Panc1 (cell line): ENCODE measurements around the gene MEGF11. TPM values are rescaled to one million over a fixed set of nuclear protein-coding genes. Genes with fewer than 3 reads are reported as not detected.

Experiments
- ATAC-seq: fragments of 200-7000 bp; cut with Tn5 transposase; 2 replicates; pipeline ENCODE4 v1.9.1; 2020; ENCODE audit warnings: mild to moderate bottlenecking, moderate library complexity
- BruUV-seq: library from RNA; stranded (reverse); fragments of 400-500 nt; replicated peaks from 2 replicates; lab custom pipeline; 2021; lab: Mats Ljungman, UMichigan
- CTCF ChIA-PET: fragments of 300-600 bp; sonication (Branson Sonifier 250); formaldehyde crosslinking; loops from one replicate; lab custom pipeline; 2022; ENCODE audit warnings: antibody characterized with exemption; lab: Charles Lee
- POLR2A ChIA-PET: fragments of 300-600 bp; sonication (Branson Sonifier 250); formaldehyde crosslinking; loops from one replicate; lab custom pipeline; 2022; ENCODE audit warnings: antibody characterized with exemption; lab: Charles Lee
- DNase-seq: peaks from one replicate; pipeline ENCODE4 v3.0.0-alpha.2; 2010; ENCODE audit warnings: low read depth, low spot score
- H3K27ac ChIP-seq: 2 replicates; pipeline ENCODE4 v1.5.1; 2011; ENCODE audit warnings: mild to moderate bottlenecking, low read length, inconsistent platforms
- H3K27me3 ChIP-seq: fragments of 200-500 bp; sonication (Bioruptor generic); 2 replicates; pipeline ENCODE4 v1.6.0; 2014; ENCODE audit warnings: low read length, inconsistent platforms; ENCODE audit not compliant: control insufficient read depth, insufficient read depth
- H3K36me3 ChIP-seq: fragments of 200-500 bp; sonication (Bioruptor generic); 2 replicates; pipeline ENCODE4 v1.5.1; 2014; ENCODE audit warnings: inconsistent platforms, mild to moderate bottlenecking, low read length, moderate library complexity; ENCODE audit not compliant: control insufficient read depth, insufficient read depth
- H3K4me1 ChIP-seq: 2 replicates; pipeline ENCODE4 v1.5.1; 2011; ENCODE audit warnings: inconsistent platforms, mild to moderate bottlenecking, low read length, moderate library complexity; ENCODE audit not compliant: control insufficient read depth, insufficient read depth
- H3K4me3 ChIP-seq, 2 experiments: 2 replicates each; pipeline ENCODE4 v1.5.1; 2011 to 2012; ENCODE audit warnings: low read depth in 2 of 2, low read length in 2 of 2, mild to moderate bottlenecking in 2 of 2, inconsistent platforms in 1 of 2, moderate library complexity in 1 of 2
- H3K9me3 ChIP-seq: fragments of 200-500 bp; sonication (Bioruptor generic); 2 replicates; pipeline ENCODE4 v1.5.1; 2014; ENCODE audit warnings: low read depth, mild to moderate bottlenecking, inconsistent platforms, low read length, moderate library complexity; ENCODE audit not compliant: control insufficient read depth, insufficient read depth
- CTCF ChIP-seq: fragments of 450-650 bp; IDR thresholded peaks from 2 replicates; pipeline ENCODE4 v1.5.1; 2017; ENCODE audit warnings: mild to moderate bottlenecking
- POLR2AphosphoS5 ChIP-seq: IDR thresholded peaks from 2 replicates; pipeline ENCODE4 v1.6.1; 2012; ENCODE audit warnings: mild to moderate bottlenecking, low read depth, low read length, moderate library complexity
- REST ChIP-seq, 2 experiments: IDR thresholded peaks; 2 replicates each; pipeline ENCODE4 v1.6.1; 2011 to 2012; ENCODE audit warnings: low read depth in 2 of 2, control low read depth in 1 of 2, low read length in 1 of 2, mild to moderate bottlenecking in 1 of 2, moderate library complexity in 1 of 2; ENCODE audit not compliant: insufficient read depth in 1 of 2
- SIN3A ChIP-seq: IDR thresholded peaks from 2 replicates; pipeline ENCODE4 v1.6.1; 2012; ENCODE audit warnings: low read depth, mild to moderate bottlenecking, low read length, moderate library complexity, borderline replicate concordance; ENCODE audit not compliant: insufficient read depth
- in situ Hi-C: cut with HindIII; loops from 2 replicates; pipeline ENCODE4 v1.10.0; 2016; ENCODE audit warnings: low sequenced_read_pairs, low pct_unique_long_range_greater_than_20kb
- intact Hi-C: fragments of 100-400 bp; cut with micrococcal nuclease; formaldehyde crosslinking; loops from one replicate; pipeline ENCODE4 v1.10.0; 2022; ENCODE audit not compliant: unreplicated experiment
- total RNA-seq: library from RNA; stranded (reverse); gene quantifications from one replicate; pipeline ENCODE4 v1.2.1, GENCODE V29; 2021; ENCODE audit not compliant: unreplicated experiment

The MEGF11 gene
- total RNA-seq, 1 experiment from 2014 or later, result 0.95 TPM

GRCh38 chr15:65916664-65917406 is 336.7 kb downstream of the MEGF11 start:
- DNase-seq (peak; percentile 13), ATAC-seq (peak; percentile 88)
- Histone ChIP-seq H3K36me3 (no peaks in the 10 kb centered on the region), H3K9me3 (no peaks in the 10 kb centered on the region), H3K27me3 (no peaks in the 10 kb centered on the region), H3K27ac (no peak overlapping the region), H3K4me1 (no peaks in the 10 kb centered on the region), H3K4me3 (no peak overlapping the region)
- BruUV-seq, result no TSS peak
- intact Hi-C loops, result no loop called here
- TF ChIP-seq POLR2AphosphoS5 (no peak), CTCF (peak; percentile 48; the same call in 1 of the 2 replicates)
- in situ Hi-C loops, result no loop called here
- CTCF ChIA-PET, result interaction anchor here (0.6 to 1.5 kb wide), 3 partner anchors 12 to 108 kb away, joined by 3 to 5 read pairs (median 3); no protein-coding TSS in a partner anchor
- POLR2A ChIA-PET, result no interaction called here

- BruUV-seq, result no TSS peak
- no peaks in the 10 kb centered on the region for H3K27me3 ChIP-seq
- intact Hi-C loops (no loop called here), in situ Hi-C loops (no loop called here)
- no peak overlapping the region for H3K4me3 ChIP-seq
- ATAC-seq (0 out of 2 replicates have a peak, but pooled peaks have one; percentile 5), DNase-seq (no peak)
- H3K36me3 ChIP-seq, result no peaks in the 10 kb centered on the region; the same call in 1 of the 2 replicates
- H3K4me1 ChIP-seq, result no peaks in the 10 kb centered on the region
- TF ChIP-seq SIN3A (no peak), POLR2AphosphoS5 (no peak), REST (IDR thresholded peaks at IDR 0.05; ENCODE audit: insufficient read depth in 1 of 2, low read depth in 2 of 2, low read length in 1 of 2) (no peak), CTCF (no peak)
- CTCF ChIA-PET, result interaction anchor here (0.6 to 1.5 kb wide), 2 partner anchors 13 to 100 kb away, joined by 3 to 5 read pairs; no protein-coding TSS in a partner anchor
- no peaks in the 10 kb centered on the region for H3K9me3 ChIP-seq
- no peak overlapping the region for H3K27ac ChIP-seq
- POLR2A ChIA-PET, result no interaction called here
Measured at GRCh38 chr15:65916041-65916663, 337.4 kb downstream of the MEGF11 start.
